COR-L47 (cell line): Measurements from ENCODE around the gene CPLX1.
"Not testable (repeated sequence)": the region's sequence is repeated elsewhere in the genome, so short reads cannot be mapped to it uniquely, and the experiment has no call there.

ENCODE experiments used
- DNase-seq: peaks from one replicate; lab custom pipeline; 2025; lab: John Stamatoyannopoulos, UW

The CPLX1 gene

DNA sequence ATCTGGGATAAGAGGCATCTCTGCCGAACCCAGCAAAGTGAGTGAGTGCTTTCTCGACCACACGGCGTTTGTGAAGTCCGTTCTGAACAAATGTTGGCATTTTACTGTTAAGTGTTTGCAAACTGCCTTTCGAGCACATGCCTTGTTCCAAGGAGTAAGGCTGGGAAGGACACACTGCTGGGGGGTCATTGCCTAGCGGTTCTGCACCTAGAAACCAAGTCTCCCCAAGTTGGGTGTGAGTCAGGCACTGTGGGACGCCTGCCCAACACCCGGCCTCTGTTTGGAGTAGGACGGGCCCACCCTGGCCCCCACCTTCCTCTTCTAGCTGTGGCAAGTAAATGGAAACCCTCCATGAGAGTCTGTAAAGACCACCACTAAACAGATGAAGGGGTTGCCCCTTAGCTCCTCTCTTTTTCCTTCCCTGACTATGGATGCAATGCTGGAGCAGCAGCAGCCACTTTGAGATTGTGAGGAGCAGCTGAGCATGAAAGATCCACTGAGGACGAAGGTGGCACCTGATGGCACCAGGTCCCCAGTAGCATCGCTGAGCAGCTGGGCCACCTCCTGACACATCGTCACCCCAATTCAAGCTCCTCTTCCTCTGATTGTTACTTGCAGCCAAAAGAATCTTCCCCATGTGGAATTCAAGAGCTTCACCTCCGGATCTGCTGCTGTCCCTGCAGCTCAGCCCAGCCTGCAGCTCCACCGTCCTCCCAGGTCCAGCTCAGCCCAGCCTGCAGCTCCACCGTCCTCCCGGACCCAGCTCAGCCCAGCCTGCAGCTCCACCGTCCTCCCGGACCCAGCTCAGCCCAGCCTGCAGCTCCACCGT is 6.3 kb downstream of the CPLX1 start:
- no peak for DNase-seq

DNA sequence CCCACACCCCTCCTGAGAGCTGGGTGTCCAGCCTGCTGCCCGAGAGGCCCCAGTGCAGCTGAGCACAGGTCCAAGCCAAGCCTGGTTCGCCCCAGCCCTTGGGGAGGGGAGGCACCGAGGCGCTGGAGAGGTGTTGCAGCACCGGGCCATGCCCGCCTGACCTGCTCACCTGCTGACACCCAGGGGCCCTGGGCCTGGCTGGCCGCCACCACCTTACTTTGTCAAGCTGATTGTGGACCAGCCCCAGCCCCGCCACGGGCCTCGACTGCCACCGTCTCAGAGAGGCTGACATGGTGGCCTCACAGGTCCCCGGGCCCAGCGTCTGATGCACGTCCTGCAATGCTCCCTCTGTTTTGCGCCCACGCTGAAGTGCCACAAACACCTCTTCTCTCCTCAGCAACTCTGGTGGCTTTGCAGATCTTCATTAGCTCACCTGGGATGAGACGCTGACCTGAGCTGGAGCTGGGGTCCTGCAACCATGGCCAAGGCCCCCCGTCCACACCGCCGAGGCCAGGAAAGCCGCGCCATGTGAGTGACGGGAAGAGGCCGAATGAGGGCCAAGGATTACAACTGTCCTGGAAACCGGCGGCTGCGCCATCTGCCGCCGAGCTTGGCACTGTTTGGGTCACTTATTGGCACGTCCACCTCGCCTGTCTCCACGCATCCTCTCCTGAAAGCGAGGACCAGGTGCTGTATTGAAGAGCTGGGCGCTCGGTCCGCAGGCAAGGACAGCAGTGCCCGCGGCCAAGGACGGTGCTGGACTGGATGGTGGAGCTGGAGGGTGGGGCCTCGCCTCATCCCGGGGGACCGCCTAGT is 7.6 kb downstream of the CPLX1 start:
- no peak for DNase-seq

DNA sequence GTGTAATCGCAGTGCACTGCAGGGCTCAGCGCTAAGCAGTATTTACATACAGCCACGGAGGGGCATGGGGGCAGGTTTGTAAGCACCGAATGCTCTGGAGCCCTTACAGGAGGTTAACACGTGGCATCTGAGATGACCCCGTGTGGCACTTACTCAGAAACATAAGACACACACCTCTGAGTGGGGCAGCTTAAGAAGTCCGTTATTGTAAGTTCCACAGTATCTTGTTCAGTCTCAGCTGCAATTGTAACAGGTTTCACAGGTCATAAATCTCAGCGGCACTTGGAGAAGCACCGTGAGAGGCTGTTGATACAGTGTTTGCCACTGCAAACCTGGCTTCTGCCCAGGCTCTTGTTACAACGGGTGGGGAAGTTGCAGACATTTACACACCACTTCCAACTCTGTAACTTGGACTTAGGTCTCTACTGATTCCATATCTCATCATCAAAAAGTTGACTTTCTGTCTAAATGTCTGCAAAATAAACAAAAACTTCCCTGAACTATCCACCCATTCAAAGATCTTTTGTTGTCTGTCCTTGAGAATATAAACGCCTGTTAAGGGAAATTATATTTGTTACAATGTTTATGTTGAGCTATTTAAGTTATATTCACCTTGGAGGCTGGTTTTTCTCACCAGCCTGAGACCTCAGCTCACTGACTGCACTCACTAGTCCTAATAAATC is 10.3 kb downstream of the CPLX1 start:
- no peak for DNase-seq

DNA sequence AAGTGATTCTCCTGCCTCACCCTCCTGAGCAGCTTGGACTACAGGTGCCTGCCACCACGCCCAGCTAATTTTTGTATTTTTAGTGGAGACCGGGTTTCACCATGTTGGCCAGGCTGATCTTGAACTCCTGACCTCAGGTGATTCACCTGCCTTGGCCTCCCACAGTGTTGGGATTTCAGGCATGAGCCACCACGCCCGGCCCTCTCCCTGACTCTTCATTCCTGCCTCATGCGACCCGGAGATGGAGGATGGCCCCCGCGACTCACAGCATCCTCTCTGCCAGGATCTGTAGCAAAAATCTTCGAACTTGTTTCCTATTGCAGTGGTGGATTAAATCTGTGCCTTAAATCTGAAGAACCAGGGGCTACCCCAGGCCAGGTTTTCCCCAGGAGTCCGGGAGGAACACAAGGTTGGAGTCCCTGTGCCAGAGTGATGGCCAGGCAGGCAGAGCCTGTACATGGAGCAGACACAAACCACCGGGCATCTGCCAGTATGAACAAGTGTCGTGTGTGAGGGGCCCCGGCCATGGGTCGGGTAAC is 11.5 kb downstream of the CPLX1 start:
- DNase-seq = no peak

DNA sequence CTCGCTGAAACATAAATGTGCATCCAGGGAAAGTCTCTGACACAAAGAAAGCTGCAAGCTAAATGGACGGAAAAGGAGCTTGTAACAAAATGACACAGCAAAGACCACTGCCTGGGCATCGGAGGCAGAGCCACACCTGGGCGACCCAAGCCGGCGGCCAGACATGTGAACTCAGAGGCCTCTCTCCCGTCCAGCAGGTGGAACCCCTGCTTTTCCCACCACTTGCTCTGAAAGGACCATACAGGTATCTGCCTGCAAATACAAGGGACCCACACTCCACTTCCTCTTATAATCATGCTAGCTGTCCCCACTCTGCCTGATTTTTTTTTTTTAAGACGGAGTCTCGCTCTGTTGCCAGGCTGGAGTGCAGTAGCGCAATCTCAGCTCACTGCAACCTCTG is 12.0 kb downstream of the CPLX1 start:
- DNase-seq = no peak

DNA sequence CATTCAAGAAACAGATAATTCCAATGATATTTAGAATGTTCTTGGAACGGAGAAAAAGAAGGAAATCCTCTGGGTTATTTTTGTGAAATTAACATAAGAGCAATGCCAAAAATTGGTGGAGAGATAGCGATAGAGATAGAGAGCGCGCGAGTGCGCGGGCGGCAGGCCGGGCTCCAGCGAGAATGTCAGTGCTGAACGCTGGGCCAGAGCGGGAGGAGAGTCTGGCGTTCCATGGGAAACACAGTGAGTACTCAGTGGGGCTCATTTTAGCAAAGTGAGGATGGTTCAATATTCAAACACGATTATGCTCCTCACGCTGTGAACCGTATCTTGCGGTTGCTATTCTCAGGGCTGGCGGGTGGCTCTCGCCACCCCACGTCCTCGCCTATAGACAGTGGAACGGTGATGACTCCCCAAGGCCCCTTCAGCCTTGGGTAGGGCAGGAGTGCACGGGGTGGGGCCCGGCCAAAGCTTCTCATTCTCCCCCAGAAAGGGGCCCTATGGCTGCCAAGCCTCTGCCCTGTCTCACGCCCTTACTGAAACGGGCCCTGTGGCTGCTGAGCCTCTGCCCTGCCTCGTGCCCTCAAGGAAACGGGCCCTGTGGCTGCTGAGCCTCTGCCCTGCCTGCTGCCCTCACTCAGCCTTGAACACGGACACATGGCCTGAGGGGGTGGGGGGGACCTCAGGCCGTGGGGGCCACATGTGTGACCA is 16.9 kb downstream of the CPLX1 start:
- DNase-seq = no peak

DNA sequence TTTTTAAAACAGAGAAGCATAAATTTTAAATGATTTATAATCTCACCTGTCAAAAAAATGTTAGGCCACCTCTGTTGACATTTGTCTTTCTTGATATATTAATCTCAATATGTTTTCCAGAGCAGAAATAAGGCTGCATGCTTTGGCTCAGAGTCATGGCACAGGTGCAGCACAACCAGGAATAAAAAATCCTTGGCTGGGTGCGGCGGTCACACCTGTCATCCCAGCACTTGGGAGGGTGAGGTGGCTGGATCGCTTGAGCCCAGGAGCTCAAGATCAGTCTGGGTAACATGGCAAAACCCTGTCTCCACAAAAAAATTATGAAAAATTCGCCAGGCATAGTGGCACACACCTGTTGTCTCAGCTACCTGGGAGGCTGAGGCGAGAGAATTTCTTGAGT is 18.1 kb downstream of the CPLX1 start:
- no peak for DNase-seq

DNA sequence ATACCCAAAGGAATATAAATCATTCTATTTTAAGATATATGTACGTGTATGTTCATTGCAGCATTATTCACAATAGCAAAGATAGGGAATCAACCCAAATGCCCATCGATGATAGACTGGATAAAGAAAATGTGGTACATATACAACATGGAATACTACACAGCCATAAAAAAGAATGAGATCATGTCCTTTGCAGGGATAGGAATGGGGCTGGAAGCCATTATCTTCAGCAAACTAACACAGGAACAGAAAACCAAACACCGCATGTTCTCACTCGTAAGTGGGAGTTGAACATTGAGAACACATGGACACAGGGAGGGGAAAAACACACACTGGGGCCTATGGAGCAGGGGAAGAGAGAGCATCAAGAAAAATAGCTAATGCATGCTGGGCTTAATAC is 18.9 kb downstream of the CPLX1 start:
- not testable (repeated sequence) for DNase-seq

DNA sequence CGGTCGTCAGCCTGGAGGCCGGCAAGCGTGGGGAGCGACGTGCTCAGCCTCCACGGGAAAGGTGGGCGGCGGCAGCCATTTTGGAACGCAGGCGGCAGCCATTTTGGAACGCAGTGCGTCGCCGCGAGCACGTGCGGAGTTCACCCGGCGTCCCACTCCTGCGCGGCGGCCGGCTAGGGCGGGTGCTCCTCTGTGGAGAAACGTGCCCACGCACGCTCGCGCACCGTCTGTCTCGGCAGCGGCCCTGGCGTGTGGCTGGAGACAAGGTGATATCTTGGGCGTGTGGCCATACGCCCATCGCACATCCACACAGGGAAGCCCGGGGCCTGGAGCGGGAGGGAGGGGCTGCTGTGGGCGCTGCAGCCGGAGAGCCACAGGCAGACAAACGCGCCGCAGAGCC is 21.1 kb downstream of the CPLX1 start:
- DNase-seq = no peak

DNA sequence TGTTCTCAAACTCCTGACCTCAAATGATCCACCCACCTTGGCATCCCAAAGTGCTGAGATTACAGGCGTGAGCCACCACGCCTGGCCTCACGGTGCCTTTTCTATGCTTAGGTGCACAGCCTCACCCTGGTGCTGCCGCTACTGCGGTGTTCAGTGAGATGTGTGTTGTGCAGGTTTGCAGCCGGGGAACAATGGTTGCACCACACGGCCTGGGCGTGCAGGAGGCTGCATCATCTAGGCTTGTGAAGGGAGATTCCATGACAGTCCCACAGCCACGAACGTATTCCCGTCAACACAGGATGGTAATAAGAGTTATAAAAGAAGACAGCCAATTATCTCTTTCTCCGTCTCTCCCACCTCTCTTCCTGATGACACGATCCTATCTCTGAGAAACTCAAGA is 22.0 kb downstream of the CPLX1 start:
- no peak for DNase-seq

DNA sequence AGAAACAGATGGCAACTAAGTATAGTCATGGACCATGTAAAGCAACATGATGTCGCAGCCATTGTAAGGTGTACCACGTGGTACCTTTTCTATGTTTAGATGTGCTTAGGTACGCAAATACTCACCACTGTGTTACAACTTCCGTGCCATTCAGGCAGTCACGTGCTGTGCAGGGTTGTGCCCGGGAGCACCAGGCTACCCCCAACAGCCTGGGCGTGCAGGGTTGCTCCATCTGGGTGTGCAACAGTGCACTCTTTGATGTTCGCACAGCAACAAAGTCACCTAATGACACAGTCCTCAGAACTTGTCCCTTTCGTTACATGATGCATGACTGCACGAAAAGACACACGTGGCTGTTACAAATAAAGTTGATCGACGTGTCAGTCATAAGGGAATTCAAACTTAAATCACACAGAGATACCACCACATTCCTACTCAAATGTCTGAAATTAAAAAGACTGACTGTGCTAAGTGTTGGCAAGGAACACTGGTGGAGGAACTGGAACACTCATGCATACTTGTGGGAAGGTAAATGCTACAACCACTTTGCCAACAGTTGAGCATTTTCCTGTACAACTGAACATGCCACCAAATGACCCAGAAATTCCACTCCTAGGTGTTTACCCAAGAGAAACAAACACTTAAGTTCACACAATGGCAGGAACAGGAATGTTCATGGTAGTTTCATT is 24.3 kb downstream of the CPLX1 start:
- no peak for DNase-seq

DNA sequence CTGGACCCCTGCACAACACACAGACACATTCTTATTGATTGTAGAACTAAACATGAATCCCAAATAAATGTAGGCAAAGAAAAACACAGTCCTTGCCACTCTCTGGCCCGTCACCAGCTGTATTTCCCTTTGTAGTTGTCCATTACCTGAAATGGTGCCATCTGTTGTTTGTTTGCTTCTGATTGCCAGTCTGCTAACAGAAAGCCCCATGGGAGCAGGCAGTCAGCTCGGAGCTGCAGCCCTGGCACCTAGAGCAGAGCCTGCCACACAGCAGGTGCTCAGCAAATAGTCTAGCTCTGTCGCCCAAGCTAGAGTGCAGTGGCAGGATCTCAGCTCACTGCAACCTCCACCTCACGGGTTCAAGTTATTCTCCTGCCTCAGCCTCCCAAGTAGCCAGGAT is 28.9 kb downstream of the CPLX1 start:
- peak; percentile 81 for DNase-seq

DNA sequence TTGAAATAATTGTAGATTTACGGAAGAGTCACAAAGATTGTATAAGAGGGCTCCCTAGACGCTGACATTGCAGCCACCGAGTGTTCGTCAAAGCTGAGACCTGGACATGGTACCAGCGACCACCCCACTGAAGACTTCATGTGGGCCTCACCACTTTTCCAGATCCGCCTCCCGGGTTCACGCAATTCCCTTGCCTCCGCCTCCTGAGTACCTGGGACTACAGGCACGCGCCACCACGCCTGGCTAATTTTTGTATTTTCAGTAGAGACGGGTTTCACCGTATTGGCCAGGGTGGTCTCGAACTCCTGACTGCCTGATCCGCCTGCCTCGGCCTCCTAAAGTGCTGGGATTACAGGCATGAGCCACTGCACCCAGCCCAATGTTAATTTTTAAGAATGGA is 29.7 kb downstream of the CPLX1 start:
- no peak for DNase-seq

DNA sequence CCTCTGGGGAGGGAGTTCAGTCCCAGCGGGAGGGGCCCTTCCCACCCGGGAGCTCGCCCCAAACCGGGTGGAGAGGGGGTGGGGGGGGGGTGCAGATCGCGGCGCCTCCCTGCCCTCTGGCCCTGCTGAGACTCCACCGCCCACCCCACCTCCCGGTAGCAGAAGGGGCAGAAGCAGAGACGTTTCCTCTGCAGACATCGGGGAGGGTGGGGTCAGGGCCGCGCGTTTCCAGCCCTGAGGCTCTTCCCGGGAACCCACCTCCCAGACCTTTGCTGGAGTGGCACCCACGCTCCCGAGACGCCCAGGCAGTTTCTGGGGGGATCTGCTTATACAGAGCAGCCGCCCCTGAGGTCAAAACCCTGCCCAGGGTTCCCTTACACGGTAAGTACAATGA is 30.2 kb downstream of the CPLX1 start:
- no peak for DNase-seq

DNA sequence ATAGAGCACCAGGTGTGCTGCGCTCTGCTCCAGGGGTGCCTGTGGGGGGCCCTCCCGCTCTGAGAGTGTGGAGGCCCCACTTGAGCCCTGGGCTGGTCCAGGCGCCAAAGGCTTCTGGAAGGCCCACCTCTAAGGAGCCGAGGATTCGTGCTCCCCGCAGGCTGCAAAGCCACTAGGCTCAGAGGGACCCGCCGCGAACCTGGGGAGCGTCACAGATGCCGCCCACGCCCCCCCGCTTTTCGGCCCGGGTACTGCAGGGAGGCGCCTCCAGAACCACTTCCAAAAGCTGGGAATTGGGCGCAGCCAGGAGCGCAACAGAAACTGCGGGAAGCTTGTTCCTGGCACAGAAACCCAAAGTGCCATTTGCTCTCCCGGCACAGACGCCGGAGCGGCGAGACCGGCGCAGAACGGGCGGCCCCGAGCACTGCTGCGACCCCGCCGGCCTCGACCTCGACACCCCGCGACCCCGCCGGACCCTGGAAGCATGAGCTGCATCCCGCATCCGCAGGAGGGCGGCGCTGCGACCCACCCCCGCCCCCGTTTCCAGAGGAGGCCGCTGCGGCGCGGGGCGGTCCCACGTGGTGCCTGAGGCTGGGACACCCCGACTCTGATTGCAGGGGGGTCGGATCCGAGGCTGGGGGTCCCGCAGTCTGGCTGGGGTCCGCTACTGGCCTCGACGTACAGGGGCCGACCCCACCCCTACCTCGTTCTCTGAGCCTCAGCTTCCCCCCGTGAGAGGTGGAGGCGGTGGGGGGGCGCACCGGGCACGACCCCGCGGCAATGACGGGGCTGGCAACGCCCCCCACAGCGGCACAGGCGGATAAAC is 30.8 kb downstream of the CPLX1 start:
- no peak for DNase-seq

DNA sequence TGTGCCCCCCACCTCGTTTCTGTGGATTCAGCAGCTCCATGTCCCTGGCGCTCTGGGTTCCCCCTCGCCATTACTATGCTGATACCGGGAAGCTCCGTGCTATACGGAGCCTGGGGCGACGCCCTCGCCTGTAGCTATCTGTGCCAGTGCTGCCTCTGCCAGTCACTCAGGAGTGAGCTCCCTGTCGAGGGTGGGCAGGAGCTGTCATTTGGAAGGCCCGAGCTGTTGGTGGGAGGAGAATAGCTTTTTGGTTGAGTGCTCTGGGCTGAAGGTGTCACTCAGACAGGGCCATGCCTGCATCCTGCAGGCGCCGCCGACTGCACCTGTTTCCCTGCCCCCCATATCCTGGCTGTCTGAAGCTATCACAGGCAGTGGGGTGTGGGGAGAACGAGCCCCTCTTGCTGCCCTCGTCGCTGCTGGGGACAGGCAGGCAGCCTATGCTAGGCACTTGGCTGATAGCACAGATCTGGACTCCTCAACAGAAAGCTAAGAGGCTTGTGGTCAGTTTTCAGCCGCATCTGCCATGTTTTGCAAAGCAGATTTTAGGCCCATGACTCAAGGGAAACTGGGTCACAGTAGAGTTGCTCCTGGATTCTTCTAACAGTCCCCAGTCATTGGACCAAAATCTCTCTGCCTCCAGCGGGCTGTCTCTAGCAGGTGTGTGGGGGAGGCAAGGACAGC is 31.8 kb downstream of the CPLX1 start:
- DNase-seq = no peak

DNA sequence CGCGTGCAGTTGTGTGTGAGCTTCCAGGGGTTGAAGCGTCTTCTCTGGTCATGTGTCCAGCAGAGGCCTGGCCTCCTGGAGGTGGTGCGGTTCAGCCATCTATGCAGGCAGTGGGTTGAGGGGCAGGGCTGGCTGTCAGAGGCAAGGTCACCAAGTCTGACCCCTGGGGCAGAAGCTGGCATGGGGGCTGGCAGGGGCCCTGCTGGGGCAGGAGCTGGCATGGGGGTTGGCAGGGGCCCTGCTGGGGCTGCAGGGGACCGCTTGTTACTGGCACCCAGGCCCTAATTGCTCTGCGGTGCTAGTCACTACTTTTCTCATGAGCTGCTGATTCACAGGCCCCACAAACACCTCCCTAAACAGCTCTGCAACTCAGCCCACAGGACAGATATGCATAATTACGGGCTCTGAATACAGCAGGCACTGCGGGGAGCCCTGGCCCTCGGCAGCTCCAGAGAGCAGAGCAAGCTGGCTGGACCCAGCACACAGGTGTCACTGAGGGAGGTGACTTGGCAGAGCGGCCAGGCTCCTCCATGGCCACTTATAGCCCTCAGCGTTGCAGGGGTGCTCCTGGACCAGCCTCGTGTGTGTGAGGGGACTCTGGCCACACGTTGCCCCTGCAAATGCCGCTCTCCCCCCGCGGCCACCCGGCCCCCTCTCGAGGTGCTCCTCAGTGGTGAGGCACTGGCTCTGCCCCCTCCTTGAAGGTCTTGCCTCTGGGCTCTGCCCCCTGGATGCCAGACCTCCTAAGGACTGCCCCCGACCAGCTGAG is 32.7 kb downstream of the CPLX1 start:
- peak; percentile 49 for DNase-seq

DNA sequence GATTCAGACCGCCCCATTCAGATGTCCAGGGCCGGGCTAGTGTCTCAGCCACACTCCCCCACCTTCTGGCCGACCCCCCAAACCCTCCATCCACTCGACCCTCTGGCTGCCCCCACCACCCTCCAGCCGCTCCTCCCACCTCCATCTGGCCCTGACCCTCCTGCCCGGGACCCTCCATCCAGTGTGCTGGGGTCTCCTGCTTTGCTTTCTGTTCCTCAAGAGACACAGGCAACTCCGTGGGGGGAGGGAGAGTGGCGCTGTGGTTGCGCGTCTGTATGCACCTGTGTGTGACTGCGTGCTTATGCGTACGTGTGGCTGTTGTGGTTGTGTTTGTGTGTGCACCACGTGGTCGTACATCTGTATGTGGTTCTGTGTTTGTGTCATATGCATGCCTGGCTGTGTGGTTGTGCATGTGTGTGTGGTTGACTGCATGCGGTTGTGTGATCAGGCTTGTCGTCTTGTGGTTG is 33.3 kb downstream of the CPLX1 start:
- no peak for DNase-seq
